GM21528 (cell line): ENCODE measurements around the gene C1QTNF9.
"Not testable (repeated sequence)": the region's sequence is repeated elsewhere in the genome, so short reads cannot be mapped to it uniquely, and the experiment has no call there.

Experiments
- ATAC-seq: cut with Tn5 transposase; IDR thresholded peaks from one replicate; pipeline ENCODE4 v1.9.1; 2021; ENCODE audit warnings: mild to moderate bottlenecking, moderate library complexity; ENCODE audit not compliant: unreplicated experiment, low FRiP score

Gene C1QTNF9

DNA sequence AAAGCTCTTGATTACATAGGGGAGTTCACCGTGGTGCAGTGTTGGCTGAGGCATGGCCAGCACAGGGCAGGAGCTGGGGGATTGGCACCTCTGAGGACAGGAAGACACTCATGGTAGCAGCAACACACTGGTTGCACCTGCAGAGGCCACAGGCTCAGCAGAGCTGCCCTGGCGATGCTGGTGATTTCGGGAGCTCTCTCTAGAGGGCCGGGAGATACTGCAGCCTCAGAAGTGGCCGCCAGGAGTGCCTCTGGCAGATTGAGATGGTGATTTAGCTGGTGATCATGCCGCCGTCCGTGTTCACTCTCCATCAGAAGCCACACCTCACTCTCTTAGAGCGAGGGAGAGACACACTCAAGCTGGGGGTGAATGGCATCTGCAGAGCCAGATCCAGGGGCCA lies 49.9 kb downstream of the C1QTNF9 start:
- ATAC-seq = not testable (repeated sequence)

DNA sequence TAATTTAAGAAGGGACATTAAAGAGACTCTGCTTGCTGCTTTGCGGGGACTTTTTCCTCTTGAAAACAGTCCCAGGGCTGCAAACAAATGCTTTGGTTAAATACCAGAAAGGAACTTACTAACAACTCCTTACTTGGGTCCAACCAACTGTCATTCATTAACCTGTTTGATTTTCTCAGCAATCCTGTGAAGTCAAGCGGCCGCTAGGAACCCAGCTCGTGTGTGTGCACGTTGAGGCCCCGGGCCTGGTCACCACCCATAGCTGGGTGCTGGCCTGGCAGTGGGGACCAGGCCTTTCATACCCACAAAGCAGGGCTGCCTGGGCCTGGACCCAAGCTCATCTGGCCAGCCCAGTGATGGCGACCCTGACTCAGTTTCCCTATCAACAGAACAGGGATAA lies 50.7 kb downstream of the C1QTNF9 start:
- ATAC-seq = no peak

DNA sequence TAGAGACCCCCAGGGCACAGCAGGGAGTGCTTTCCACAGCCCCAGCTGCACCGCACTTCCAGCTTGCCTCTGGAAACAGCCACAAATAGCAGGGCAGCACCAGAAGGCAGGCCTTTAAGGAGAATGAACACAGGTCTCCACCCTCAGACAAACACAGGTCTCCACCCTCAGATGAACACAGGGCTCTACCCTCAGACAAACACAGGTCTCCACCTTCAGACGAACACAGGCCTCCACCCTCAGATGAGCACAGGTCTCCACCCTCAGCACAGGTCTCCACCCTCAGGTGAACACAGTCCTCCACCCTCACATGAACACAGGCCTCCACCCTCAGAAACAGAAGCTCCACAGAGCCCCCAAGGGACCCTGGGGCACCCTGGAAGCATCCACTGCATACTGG lies 51.7 kb downstream of the C1QTNF9 start:
- ATAC-seq = no peak

DNA sequence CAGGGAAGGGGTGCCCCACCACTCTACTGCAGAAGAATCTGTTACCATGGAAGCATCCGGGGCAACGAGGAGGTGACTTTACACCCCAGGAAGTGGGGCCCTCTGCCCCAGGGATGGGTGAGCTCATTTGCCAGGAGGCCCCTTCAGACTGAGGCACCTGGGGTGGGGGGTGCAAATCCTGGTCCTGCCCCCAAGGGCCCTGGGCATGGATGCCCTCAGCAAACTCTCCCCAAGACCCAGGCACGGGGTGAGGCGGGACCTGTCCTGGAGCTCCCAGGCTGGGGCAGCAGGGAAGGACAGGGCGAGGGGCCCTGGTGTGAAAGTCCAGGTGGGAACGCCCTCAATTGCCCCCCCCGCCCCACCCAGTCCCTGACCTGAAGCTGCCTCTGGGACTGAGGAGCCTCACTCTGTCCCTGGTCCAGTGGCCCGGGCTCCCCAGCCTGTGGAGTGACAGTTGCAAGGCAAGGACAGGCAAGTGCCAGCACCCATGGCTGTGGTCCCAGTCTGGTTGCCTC lies 52.5 kb downstream of the C1QTNF9 start:
- ATAC-seq = no peak

DNA sequence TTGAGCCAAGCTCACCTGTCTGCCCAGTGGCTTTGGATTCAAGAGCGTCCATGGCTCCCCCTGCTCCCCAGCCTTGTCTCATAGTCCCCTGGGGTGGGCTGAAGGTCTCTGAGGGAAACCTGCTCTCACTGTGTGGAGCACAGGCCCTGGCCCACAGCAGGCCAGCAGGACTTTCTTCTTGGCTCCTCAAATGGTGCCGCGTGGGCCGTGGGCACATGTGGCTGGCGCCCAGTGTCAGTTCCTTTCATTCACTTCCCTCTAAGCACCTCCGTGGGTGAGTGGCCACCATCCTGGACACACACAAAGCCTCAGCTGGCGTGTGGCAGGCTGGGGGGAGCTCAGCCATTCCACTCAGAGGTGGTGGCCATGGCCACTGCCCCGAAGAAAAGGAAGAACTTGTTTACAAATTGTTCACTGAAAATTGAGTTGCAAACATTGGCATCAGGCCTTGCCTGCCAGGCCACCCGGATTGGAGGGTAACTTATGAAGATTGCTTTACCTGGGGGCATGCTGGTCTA lies 53.1 kb downstream of the C1QTNF9 start:
- ATAC-seq = no peak

DNA sequence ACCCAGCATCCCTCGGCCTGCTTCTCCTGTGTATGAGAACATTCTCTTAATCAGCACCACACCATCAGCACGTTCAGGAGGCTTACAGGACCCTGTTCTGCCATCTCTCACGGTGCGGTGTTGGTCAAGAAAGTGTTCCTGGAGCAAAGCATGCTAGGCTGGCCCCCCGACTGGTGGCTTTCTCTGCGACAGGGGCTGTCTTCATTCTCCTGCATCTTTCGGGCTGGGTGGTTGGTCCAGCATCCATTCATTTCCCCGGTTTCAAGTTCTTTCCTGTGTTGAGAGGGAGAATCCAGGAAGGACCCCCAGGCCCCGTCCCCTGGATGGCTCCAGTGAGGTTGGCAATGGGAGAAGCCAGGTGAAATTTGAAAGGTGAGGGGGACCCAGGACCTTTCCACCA lies 55.8 kb downstream of the C1QTNF9 start:
- ATAC-seq = no peak

DNA sequence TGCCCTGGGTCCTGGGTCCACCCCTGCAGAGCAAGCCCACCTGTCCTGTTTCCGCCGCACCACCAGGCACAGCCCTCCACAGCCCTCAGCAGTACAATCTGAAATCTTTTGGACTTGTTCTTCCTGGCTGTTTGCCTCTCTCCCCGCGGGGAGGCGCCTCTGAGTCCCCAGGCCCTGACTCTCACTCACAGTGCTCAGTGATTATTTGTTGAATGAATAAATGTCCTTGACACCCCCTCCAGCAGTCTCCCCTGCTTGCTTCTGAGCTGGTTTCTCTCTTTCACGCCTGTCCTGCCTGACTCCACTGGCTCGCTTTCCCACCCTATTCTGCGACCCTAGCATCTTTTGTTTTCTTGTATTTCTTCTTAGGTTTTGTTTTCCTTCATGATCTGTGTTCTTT lies 56.9 kb downstream of the C1QTNF9 start:
- not testable (repeated sequence) for ATAC-seq

DNA sequence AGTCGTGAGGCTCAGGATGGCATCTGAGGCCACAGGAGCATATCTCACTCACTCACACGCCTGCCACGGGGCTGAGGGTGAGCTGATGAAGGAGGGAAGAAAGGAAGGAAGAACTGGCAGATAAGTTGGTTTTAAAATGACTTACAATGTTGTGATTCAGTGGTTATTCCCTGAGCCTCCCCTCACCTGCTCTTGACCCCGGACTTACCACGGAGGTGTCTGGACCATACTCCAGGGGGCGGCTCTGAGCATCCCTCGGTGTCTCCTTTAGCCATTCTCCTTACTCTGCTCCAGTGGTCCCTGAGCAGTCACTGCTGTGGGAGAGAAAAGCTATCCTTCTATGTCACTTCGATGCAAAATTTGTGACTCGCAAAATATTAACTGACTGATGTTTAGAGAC lies 61.9 kb downstream of the C1QTNF9 start:
- ATAC-seq = not testable (repeated sequence)
